ENCODE measurements around the gene SLC7A4. TPM values are rescaled to one million over a fixed set of nuclear protein-coding genes. Genes with fewer than 3 reads are reported as not detected.

The SLC7A4 gene
- total RNA-seq, 4 donors from 2014 or later = 0.23 to 1.2 (median 0.37) TPM

GRCh38 chr22:21020802-21021429, 11.4 kb downstream of the SLC7A4 start:
- WGBS, 2 donors (ENCODE audit: low coverage in 1 of 2) = 0 to 30% methylated on average over 1 to 4 of the region's 7 CpGs
- no peaks in the 10 kb centered on the region for H3K27me3 ChIP-seq
- H3K36me3 ChIP-seq = no peaks in the 10 kb centered on the region
- no peak for TF ChIP-seq POLR2A (IDR thresholded peaks at IDR 0.05)
- no peak for TF ChIP-seq CTCF (IDR thresholded peaks at IDR 0.05)
- no peak for TF ChIP-seq POLR2AphosphoS5 (IDR thresholded peaks at IDR 0.05)
- no peak for TF ChIP-seq EP300 (IDR thresholded peaks at IDR 0.05)
- H3K4me1 ChIP-seq = peaks cover 0 to under 1% (median 0%) of the 10 kb centered on the region in 3 donors
- H3K9me3 ChIP-seq = no peaks in the 10 kb centered on the region
- H3K4me3 ChIP-seq = no peak overlapping the region
- H3K27ac ChIP-seq = no peak overlapping the region
- no peak for ATAC-seq

- no peak for ATAC-seq
Measured at GRCh38 chr22:21018314-21018713, 14.0 kb downstream of the SLC7A4 start.

GRCh38 chr22:21016644-21017420, 15.5 kb downstream of the SLC7A4 start:
- WGBS, 2 donors (ENCODE audit: low coverage in 1 of 2) = 76 to 87% methylated on average over 6 to 11 of the region's 13 CpGs
- H3K36me3 ChIP-seq = no peaks in the 10 kb centered on the region
- no peak overlapping the region for H3K27ac ChIP-seq
- H3K4me1 ChIP-seq = peaks cover 0 to 28% (median 21%) of the 10 kb centered on the region in 3 donors
- ATAC-seq = no peak
- H3K27me3 ChIP-seq = no peaks in the 10 kb centered on the region
- no peak overlapping the region for H3K4me3 ChIP-seq
- TF ChIP-seq POLR2AphosphoS5 (IDR thresholded peaks at IDR 0.05) (no peak), EP300 (IDR thresholded peaks at IDR 0.05) (no peak), CTCF (IDR thresholded peaks at IDR 0.05) (no peak), POLR2A (IDR thresholded peaks at IDR 0.05) (no peak)
- no peaks in the 10 kb centered on the region for H3K9me3 ChIP-seq

More at GRCh38 chr22:21018314-21018713, 14.0 kb downstream of the SLC7A4 start:
- H3K9me3 ChIP-seq = no peaks in the 10 kb centered on the region
- WGBS, 2 donors (ENCODE audit: low coverage in 1 of 2) = 73 to 100% methylated on average over 2 of the region's 4 CpGs
- TF ChIP-seq EP300 (IDR thresholded peaks at IDR 0.05) (no peak), CTCF (IDR thresholded peaks at IDR 0.05) (no peak)
- no peak overlapping the region for H3K4me3 ChIP-seq
- no peaks in the 10 kb centered on the region for H3K27me3 ChIP-seq
- peaks cover 0 to 27% (median 21%) of the 10 kb centered on the region in 3 donors for H3K4me1 ChIP-seq
- H3K36me3 ChIP-seq = no peaks in the 10 kb centered on the region
- H3K27ac ChIP-seq = no peak overlapping the region

- H3K4me3 ChIP-seq = no peak overlapping the region
- peak overlapping the region in 2 of 4 donors; percentile 78 to 82 for H3K27ac ChIP-seq
- 54 to 69% methylated on average over 5 of the region's 10 CpGs for WGBS, 2 donors (ENCODE audit: low coverage in 1 of 2)
- H3K9me3 ChIP-seq = no peaks in the 10 kb centered on the region
- TF ChIP-seq POLR2AphosphoS5 (IDR thresholded peaks at IDR 0.05) (no peak), EP300 (IDR thresholded peaks at IDR 0.05) (no peak), POLR2A (IDR thresholded peaks at IDR 0.05) (no peak)
- H3K36me3 ChIP-seq = no peaks in the 10 kb centered on the region
- H3K4me1 ChIP-seq = peaks cover 0 to 28% (median 21%) of the 10 kb centered on the region in 3 donors
- no peak for ATAC-seq
- no peaks in the 10 kb centered on the region for H3K27me3 ChIP-seq
Measured at GRCh38 chr22:21015466-21016006, 16.8 kb downstream of the SLC7A4 start.

GRCh38 chr22:21014726-21015465, 17.5 kb downstream of the SLC7A4 start, which contains the start of gene P2RX6:
Gene P2RX6, plus strand, starts transcription at chr22:21015165. Its CDS starts 10 bp downstream, at chr22:21015175.
- ATAC-seq = peak; percentile 6
- Histone ChIP-seq H3K27me3 (no peaks in the 10 kb centered on the region), H3K9me3 (no peaks in the 10 kb centered on the region), H3K4me1 (peaks cover 0 to 28% (median 21%) of the 10 kb centered on the region in 3 donors), H3K36me3 (no peaks in the 10 kb centered on the region), H3K4me3 (peak within 1 kb of the TSS; percentile 21 to 55), H3K27ac (peak within 1 kb of the TSS in 3 of 4 donors; percentile 78 to 88 (median 82))
- TF ChIP-seq POLR2AphosphoS5 (IDR thresholded peaks at IDR 0.05) (no peak), EP300 (IDR thresholded peaks at IDR 0.05) (no peak), CTCF (IDR thresholded peaks at IDR 0.05) (no peak)
- WGBS, 2 donors (ENCODE audit: low coverage in 1 of 2) = 20 to 40% methylated on average over 3 to 7 of the region's 12 CpGs

Measured in gastroesophageal sphincter (tissue), 4 donors.